PC-3 (cell line): Measurements from ENCODE around the gene TSPEAR. TPM values are rescaled to one million over a fixed set of nuclear protein-coding genes. Genes with fewer than 3 reads are reported as not detected.

Experiments used
- ATAC-seq: fragments of 200-7000 bp; cut with Tn5 transposase; 2 replicates; pipeline ENCODE4 v1.9.1; 2020; ENCODE audit warnings: mild to moderate bottlenecking, moderate library complexity
- BruUV-seq: library from RNA; stranded (reverse); fragments of 400-500 nt; replicated peaks from 2 replicates; lab custom pipeline; 2021; lab: Mats Ljungman, UMichigan
- CTCF ChIA-PET: fragments of 300-600 bp; sonication (Branson Sonifier 250); formaldehyde crosslinking; loops from one replicate; lab custom pipeline; 2022; ENCODE audit warnings: antibody characterized with exemption; lab: Charles Lee
- POLR2A ChIA-PET: fragments of 300-600 bp; sonication (Branson Sonifier 250); formaldehyde crosslinking; loops from one replicate; lab custom pipeline; 2022; ENCODE audit warnings: antibody characterized with exemption; ENCODE audit not compliant: unreplicated experiment; lab: Charles Lee
- DNase-seq: peaks from one replicate; pipeline ENCODE4 v3.0.0-alpha.2; 2015
- H2AFZ ChIP-seq: fragments of 300-600 bp; sonication (generic); 2 replicates; pipeline ENCODE4 v1.6.0; 2016; ENCODE audit warnings: antibody characterized with exemption, low read length
- H3F3A ChIP-seq: fragments of 300-600 bp; sonication (generic); one replicate; pipeline ENCODE4 v1.6.0; 2017; ENCODE audit warnings: antibody characterized with exemption, low read length, control low read depth, mild to moderate bottlenecking; ENCODE audit not compliant: unreplicated experiment
- H3K27ac ChIP-seq: fragments of 300-600 bp; sonication (generic); 2 replicates; pipeline ENCODE4 v1.5.1; 2016; ENCODE audit warnings: mild to moderate bottlenecking, low read length
- H3K27me3 ChIP-seq: fragments of 300-600 bp; sonication (generic); 2 replicates; pipeline ENCODE4 v1.6.1; 2016; ENCODE audit warnings: low read length, mixed read lengths
- H3K36me3 ChIP-seq: fragments of 300-600 bp; sonication (generic); 2 replicates; pipeline ENCODE4 v1.6.1; 2016; ENCODE audit warnings: low read depth, mixed run types, low read length, mixed read lengths
- H3K4me1 ChIP-seq: fragments of 300-600 bp; sonication (generic); 2 replicates; pipeline ENCODE4 v1.5.1; 2016; ENCODE audit warnings: low read length; ENCODE audit not compliant: insufficient read depth
- H3K4me2 ChIP-seq: fragments of 300-600 bp; sonication (generic); 2 replicates; pipeline ENCODE4 v1.6.0; 2016; ENCODE audit warnings: low read length
- H3K4me3 ChIP-seq: fragments of 300-600 bp; sonication (generic); 2 replicates; pipeline ENCODE4 v1.5.1; 2016; ENCODE audit warnings: mild to moderate bottlenecking, low read length, mixed read lengths
- H3K79me2 ChIP-seq: fragments of 300-600 bp; sonication (generic); 2 replicates; pipeline ENCODE4 v1.6.1; 2017; ENCODE audit warnings: low read length, mixed read lengths
- H3K9ac ChIP-seq: fragments of 300-600 bp; sonication (generic); 2 replicates; pipeline ENCODE4 v1.6.0; 2016; ENCODE audit warnings: mild to moderate bottlenecking, low read length
- H3K9me2 ChIP-seq: fragments of 300-600 bp; sonication (generic); replicated peaks from 2 replicates; pipeline ENCODE4 v1.6.1; 2016; ENCODE audit warnings: mixed run types, low read length, mixed read lengths
- H3K9me3 ChIP-seq: fragments of 300-600 bp; sonication (generic); 2 replicates; pipeline ENCODE4 v1.6.1; 2016; ENCODE audit warnings: low read length, mixed read lengths
- H4K20me1 ChIP-seq: fragments of 300-600 bp; sonication (generic); 2 replicates; pipeline ENCODE4 v1.6.1; 2016; ENCODE audit warnings: low read length, mixed read lengths
- CTCF ChIP-seq: fragments of 300-600 bp; sonication (generic); conservative IDR thresholded peaks from 2 replicates; pipeline ENCODE4 v1.5.1; 2017; ENCODE audit warnings: antibody characterized with exemption, low read depth, mild to moderate bottlenecking, low read length
- EZH2 ChIP-seq: fragments of 300-600 bp; sonication (generic); IDR thresholded peaks from one replicate; pipeline ENCODE4 v1.6.1; 2017; ENCODE audit warnings: antibody characterized with exemption, mild to moderate bottlenecking, low read length; ENCODE audit not compliant: unreplicated experiment
- EZH2phosphoT487 ChIP-seq: fragments of 300-600 bp; sonication (generic); IDR thresholded peaks from 2 replicates; pipeline ENCODE4 v1.6.1; 2018; ENCODE audit warnings: mild to moderate bottlenecking, antibody characterized with exemption, low read length, borderline replicate concordance
- intact Hi-C: fragments of 100-400 bp; cut with micrococcal nuclease; formaldehyde crosslinking; loops from 2 replicates; pipeline ENCODE4 v1.9.0; 2023
- total RNA-seq: library from RNA; depleted of rRNA; stranded (reverse); fragments of >200 nt; gene quantifications from 2 replicates; pipeline ENCODE4 v1.2.3, GENCODE V29; 2014

Gene TSPEAR
- total RNA-seq, 1 experiment from 2014 or later, result 2.1 TPM

- DNase-seq (no peak), ATAC-seq (no peak)
- intact Hi-C loops, result no loop called here
- H3K27me3 ChIP-seq, result no peaks in the 10 kb centered on the region
- no peaks in the 10 kb centered on the region for H3K9me3 ChIP-seq
- no peak overlapping the region for H3K4me3 ChIP-seq
- ChIA-PET CTCF (no interaction called here), POLR2A (no interaction called here)
- no peak overlapping the region for H3K4me2 ChIP-seq
- no TSS peak for BruUV-seq
- H3K27ac ChIP-seq, result no peak overlapping the region
- TF ChIP-seq EZH2phosphoT487 (no peak), CTCF (no peak), EZH2 (no peak)
- no peaks in the 10 kb centered on the region for H3F3A ChIP-seq
- no peaks in the 10 kb centered on the region for H3K36me3 ChIP-seq
- H4K20me1 ChIP-seq, result no peaks in the 10 kb centered on the region
- H3K9ac ChIP-seq, result no peak overlapping the region
- H3K4me1 ChIP-seq, result 0 out of 2 replicates have a peak, but pooled peaks cover 1% of the 10 kb centered on the region
- H3K79me2 ChIP-seq, result no peaks in the 10 kb centered on the region
- no peaks in the 10 kb centered on the region for H3K9me2 ChIP-seq
- H2AFZ ChIP-seq, result no peak overlapping the region
These were observed 16.4 kb upstream of the TSPEAR start for GRCh38 chr21:44727757-44728156.

- ChIA-PET POLR2A (no interaction called here), CTCF (no interaction called here)
- Histone ChIP-seq H3K9ac (no peak overlapping the region), H3K27ac (no peak overlapping the region), H3K27me3 (no peaks in the 10 kb centered on the region), H3F3A (no peaks in the 10 kb centered on the region), H3K4me2 (no peak overlapping the region), H4K20me1 (no peaks in the 10 kb centered on the region), H3K4me3 (no peak overlapping the region), H3K79me2 (no peaks in the 10 kb centered on the region), H2AFZ (no peak overlapping the region), H3K9me2 (no peaks in the 10 kb centered on the region), H3K36me3 (no peaks in the 10 kb centered on the region), H3K4me1 (no peaks in the 10 kb centered on the region), H3K9me3 (no peaks in the 10 kb centered on the region)
- DNase-seq (no peak), ATAC-seq (no peak)
- no TSS peak for BruUV-seq
- intact Hi-C loops, result no loop called here
- TF ChIP-seq EZH2 (no peak), EZH2phosphoT487 (no peak), CTCF (no peak)
These were observed 15.9 kb upstream of the TSPEAR start for GRCh38 chr21:44727321-44727720.

DNA sequence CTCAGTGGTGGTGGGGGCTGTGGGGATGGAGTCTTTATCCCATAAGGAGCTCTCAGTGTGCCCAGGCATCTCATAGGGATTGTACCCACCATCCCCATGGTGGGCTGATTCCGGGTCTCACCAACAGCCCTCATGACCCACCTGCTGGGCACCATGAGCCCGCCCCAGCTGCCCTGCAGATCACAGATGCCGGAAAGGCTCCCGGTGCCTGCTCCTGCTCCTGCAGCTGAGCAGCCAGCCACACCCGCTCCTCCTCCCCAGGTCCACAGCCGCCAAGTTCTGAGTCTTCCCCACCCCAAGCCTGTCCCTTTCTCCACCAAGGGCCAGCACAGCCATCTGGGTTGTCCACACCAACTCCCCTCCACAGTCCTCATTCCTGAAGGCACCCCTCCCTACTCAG lies 15.5 kb upstream of the TSPEAR start:
- H3K4me3 ChIP-seq, result no peak overlapping the region
- POLR2A ChIA-PET, result no interaction called here
- no peaks in the 10 kb centered on the region for H4K20me1 ChIP-seq
- H3K27me3 ChIP-seq, result no peaks in the 10 kb centered on the region
- TF ChIP-seq EZH2phosphoT487 (no peak), CTCF (no peak), EZH2 (no peak)
- H3K9me3 ChIP-seq, result no peaks in the 10 kb centered on the region
- H3K9ac ChIP-seq, result no peak overlapping the region
- BruUV-seq, result no TSS peak
- no peaks in the 10 kb centered on the region for H3K4me1 ChIP-seq
- no peaks in the 10 kb centered on the region for H3K36me3 ChIP-seq
- no peaks in the 10 kb centered on the region for H3K79me2 ChIP-seq
- no peaks in the 10 kb centered on the region for H3F3A ChIP-seq
- DNase-seq, result no peak
- intact Hi-C loops, result no loop called here
- no peak for ATAC-seq
- H3K9me2 ChIP-seq, result no peaks in the 10 kb centered on the region
- H3K4me2 ChIP-seq, result no peak overlapping the region
- no peak overlapping the region for H2AFZ ChIP-seq
- no peak overlapping the region for H3K27ac ChIP-seq
- CTCF ChIA-PET, result no interaction called here
